Activated T-helper 17 cell treated with anti-CD3 and anti-CD28 coated beads, Interleukin-2, amount 50 U/mL, for 72 hours (primary cell): ENCODE measurements around the gene MT1G. TPM values are rescaled to one million over a fixed set of nuclear protein-coding genes. Genes with fewer than 3 reads are reported as not detected.

Experiments
- ATAC-seq: fragments of 150-1000 bp; cut with Tn5 transposase; replicated peaks from 2 replicates; pipeline ENCODE4 v1.10.0; 2021; ENCODE audit warnings: mild to moderate bottlenecking, moderate library complexity
- H3K27ac Mint-ChIP-seq: one replicate; pipeline ENCODE4 v1.8.0; 2022; ENCODE audit warnings: mixed read lengths
- H3K27me3 Mint-ChIP-seq: one replicate; pipeline ENCODE4 v1.8.0; 2022; ENCODE audit warnings: mixed read lengths
- H3K36me3 Mint-ChIP-seq: one replicate; pipeline ENCODE4 v1.8.0; 2022; ENCODE audit warnings: low read depth, mild to moderate bottlenecking, mixed read lengths
- H3K4me1 Mint-ChIP-seq: one replicate; pipeline ENCODE4 v1.8.0; 2022; ENCODE audit warnings: mixed read lengths
- H3K4me3 Mint-ChIP-seq: one replicate; pipeline ENCODE4 v1.8.0; 2022; ENCODE audit warnings: mild to moderate bottlenecking, mixed read lengths
- H3K9me3 Mint-ChIP-seq: one replicate; pipeline ENCODE4 v1.8.0; 2022; ENCODE audit warnings: mixed read lengths
- total RNA-seq, 2 donors: library from RNA; stranded (reverse); gene quantifications; one replicate each; pipeline ENCODE4 v1.2.3, GENCODE V29; 2022

MT1G gene
- total RNA-seq, 2 donors from 2014 or later = not detected

- H3K4me3 Mint-ChIP-seq = no peak overlapping the region
- no peaks in the 10 kb centered on the region for H3K9me3 Mint-ChIP-seq
- no peak for ATAC-seq
- H3K36me3 Mint-ChIP-seq = no peaks in the 10 kb centered on the region
- H3K27ac Mint-ChIP-seq = no peak overlapping the region
- H3K27me3 Mint-ChIP-seq = no peaks in the 10 kb centered on the region
- no peaks in the 10 kb centered on the region for H3K4me1 Mint-ChIP-seq
Measured at GRCh38 chr16:56697456-56698155, 29.7 kb upstream of the MT1G start.

DNA sequence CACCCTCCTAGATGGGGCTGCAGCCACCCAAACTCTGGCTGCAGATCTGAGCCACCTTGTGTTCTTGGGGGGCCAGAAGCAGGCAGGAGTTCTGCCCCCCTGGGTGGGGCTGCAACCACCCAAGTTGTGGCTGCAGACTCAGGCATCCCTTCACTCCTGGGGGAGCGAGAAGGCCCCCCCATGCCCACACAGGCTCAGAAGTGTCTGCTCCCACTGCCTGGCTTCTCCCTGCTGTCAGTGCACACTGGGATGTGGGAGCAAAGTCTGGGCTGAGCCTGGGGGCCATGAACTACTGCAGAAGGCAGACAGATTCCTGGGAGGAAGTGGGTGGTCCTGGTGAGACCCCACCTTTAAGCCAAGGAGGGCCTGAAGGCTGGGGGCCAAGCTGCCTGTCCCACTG, 27.4 kb upstream of the MT1G start:
- no peak for ATAC-seq
- Mint-ChIP-seq H3K36me3 (no peaks in the 10 kb centered on the region), H3K4me1 (no peaks in the 10 kb centered on the region), H3K27me3 (no peaks in the 10 kb centered on the region), H3K27ac (no peak overlapping the region), H3K4me3 (no peak overlapping the region), H3K9me3 (no peaks in the 10 kb centered on the region)

- H3K4me3 Mint-ChIP-seq = no peak overlapping the region
- H3K9me3 Mint-ChIP-seq = no peaks in the 10 kb centered on the region
- H3K4me1 Mint-ChIP-seq = no peaks in the 10 kb centered on the region
- no peak for ATAC-seq
- no peaks in the 10 kb centered on the region for H3K27me3 Mint-ChIP-seq
- no peaks in the 10 kb centered on the region for H3K36me3 Mint-ChIP-seq
- H3K27ac Mint-ChIP-seq = no peak overlapping the region
Measured at GRCh38 chr16:56691885-56692284, 24.0 kb upstream of the MT1G start.

GRCh38 chr16:56690420-56691122, 22.7 kb upstream of the MT1G start:
- no peak overlapping the region for H3K4me3 Mint-ChIP-seq
- no peak for ATAC-seq
- no peaks in the 10 kb centered on the region for H3K36me3 Mint-ChIP-seq
- peak overlapping the region; percentile 28 for H3K27ac Mint-ChIP-seq
- H3K27me3 Mint-ChIP-seq = no peaks in the 10 kb centered on the region
- no peaks in the 10 kb centered on the region for H3K4me1 Mint-ChIP-seq
- H3K9me3 Mint-ChIP-seq = no peaks in the 10 kb centered on the region

GRCh38 chr16:56689171-56689570, 21.3 kb upstream of the MT1G start:
- no peak overlapping the region for H3K27ac Mint-ChIP-seq
- H3K4me3 Mint-ChIP-seq = no peak overlapping the region
- no peak for ATAC-seq
- H3K4me1 Mint-ChIP-seq = peaks cover 3% of the 10 kb centered on the region
- no peaks in the 10 kb centered on the region for H3K27me3 Mint-ChIP-seq
- H3K36me3 Mint-ChIP-seq = no peaks in the 10 kb centered on the region
- no peaks in the 10 kb centered on the region for H3K9me3 Mint-ChIP-seq

DNA sequence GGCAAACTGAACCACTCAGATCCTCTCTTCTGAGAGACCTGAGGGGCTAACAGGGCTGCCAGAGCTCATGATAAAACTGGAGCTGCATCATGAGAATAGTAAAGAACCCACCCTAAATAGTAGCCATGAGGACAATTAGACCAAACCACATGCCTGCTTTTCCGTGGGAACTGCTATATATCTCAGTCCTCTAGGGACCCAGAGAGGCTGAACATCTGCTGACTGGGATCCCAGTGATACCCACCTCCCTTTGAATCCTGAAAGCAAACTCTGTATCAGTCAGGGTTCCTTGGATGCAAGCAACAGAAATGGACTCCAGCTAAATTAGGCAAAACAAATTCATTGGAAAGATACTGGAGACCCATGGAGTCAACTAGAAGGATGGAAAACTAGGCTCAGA, 20.9 kb upstream of the MT1G start:
- no peak for ATAC-seq
- Mint-ChIP-seq H3K27ac (no peak overlapping the region), H3K4me3 (no peak overlapping the region), H3K4me1 (peaks cover 6% of the 10 kb centered on the region), H3K36me3 (no peaks in the 10 kb centered on the region), H3K27me3 (no peaks in the 10 kb centered on the region), H3K9me3 (no peaks in the 10 kb centered on the region)

DNA sequence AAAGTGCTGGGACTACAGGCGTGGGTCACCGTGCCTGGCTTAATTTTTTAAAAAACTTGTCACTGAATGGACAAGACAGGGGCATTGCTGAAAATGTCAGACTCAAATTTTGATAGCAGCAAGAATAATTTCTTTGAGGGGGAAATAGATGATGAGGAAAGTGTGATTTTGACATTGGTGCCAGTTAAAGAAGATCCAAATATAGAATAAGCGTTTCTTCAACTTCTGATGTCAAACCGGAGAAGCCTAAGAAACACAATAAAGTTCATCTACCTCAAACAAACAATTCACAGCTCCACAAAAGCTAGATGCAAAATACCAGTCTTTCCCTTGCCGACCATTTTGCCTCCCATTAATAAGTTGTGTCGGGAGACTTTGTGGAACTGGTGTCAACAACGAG, 18.9 kb upstream of the MT1G start:
- no peak for ATAC-seq
- H3K9me3 Mint-ChIP-seq = no peaks in the 10 kb centered on the region
- no peaks in the 10 kb centered on the region for H3K27me3 Mint-ChIP-seq
- H3K4me1 Mint-ChIP-seq = peaks cover 6% of the 10 kb centered on the region
- no peak overlapping the region for H3K4me3 Mint-ChIP-seq
- H3K36me3 Mint-ChIP-seq = no peaks in the 10 kb centered on the region
- H3K27ac Mint-ChIP-seq = no peak overlapping the region

DNA sequence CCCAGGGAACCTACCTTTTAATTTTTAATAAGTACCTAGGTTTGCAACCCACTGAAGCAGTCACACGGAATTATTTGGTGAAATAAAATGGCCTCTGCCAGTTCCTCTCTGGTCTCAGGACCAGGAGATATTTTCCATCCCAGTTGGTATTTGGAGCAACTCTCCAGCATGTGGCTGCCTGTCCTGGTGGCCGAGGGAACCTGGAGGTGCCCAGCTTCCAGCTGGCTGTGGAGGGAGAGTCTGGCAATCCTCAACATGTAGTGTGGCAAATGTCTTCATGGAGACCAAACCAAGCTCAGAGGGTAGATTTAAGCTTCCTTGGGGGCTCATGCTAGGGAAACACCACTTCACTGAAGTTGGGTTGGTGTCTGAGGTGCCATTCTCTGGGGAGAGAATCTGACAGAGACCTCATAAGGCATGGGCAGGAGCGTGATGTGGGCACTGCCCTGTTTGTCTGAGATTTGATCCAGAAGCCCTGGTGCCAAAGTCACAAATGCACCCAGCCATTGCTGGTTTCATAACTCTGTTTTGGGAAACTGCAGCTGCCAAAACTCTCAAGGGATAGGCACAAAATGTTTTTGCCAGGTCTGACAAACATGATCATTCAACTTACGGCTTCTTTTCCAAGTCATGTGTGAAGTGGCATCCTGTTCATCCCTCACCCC, 17.2 kb upstream of the MT1G start:
- peaks cover 6% of the 10 kb centered on the region for H3K4me1 Mint-ChIP-seq
- H3K27me3 Mint-ChIP-seq = no peaks in the 10 kb centered on the region
- H3K4me3 Mint-ChIP-seq = no peak overlapping the region
- ATAC-seq = no peak
- H3K9me3 Mint-ChIP-seq = no peaks in the 10 kb centered on the region
- no peaks in the 10 kb centered on the region for H3K36me3 Mint-ChIP-seq
- no peak overlapping the region for H3K27ac Mint-ChIP-seq

DNA sequence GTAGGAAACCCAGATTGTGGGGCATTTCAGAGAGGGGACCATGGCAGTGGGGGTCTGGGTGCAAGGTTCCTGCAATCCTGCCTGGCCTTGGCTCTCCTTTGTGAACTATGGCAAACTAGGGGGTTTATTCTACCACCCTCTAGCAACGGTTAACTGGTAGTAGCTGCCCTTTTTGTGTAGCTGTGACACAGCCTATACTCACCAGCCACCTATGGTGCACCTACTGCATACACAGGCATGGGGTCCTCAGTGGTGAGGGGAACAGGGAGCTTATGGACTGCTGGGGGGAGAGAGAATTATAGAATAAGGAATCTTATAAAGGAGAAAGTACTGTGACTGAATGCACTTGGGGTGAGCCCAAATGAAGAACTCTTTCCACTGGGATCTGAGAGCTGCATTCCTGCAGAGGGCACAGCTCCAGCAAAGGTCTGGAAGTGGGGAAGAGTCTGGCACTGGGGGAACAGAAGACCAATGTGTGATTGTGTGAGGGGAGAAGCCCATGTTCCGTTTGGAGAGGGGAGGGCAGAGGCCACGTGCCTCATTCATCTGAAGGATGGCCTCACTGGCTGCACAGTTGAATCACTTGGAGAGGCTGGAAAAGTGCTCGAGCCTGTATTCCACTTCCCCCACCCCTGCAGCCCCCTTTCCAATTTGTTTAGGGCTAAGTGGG, 16.5 kb upstream of the MT1G start:
- no peaks in the 10 kb centered on the region for H3K9me3 Mint-ChIP-seq
- peak overlapping the region; percentile 90 for H3K4me3 Mint-ChIP-seq
- H3K27ac Mint-ChIP-seq = no peak overlapping the region
- no peaks in the 10 kb centered on the region for H3K36me3 Mint-ChIP-seq
- H3K27me3 Mint-ChIP-seq = no peaks in the 10 kb centered on the region
- H3K4me1 Mint-ChIP-seq = peaks cover 10% of the 10 kb centered on the region
- no peak for ATAC-seq

DNA sequence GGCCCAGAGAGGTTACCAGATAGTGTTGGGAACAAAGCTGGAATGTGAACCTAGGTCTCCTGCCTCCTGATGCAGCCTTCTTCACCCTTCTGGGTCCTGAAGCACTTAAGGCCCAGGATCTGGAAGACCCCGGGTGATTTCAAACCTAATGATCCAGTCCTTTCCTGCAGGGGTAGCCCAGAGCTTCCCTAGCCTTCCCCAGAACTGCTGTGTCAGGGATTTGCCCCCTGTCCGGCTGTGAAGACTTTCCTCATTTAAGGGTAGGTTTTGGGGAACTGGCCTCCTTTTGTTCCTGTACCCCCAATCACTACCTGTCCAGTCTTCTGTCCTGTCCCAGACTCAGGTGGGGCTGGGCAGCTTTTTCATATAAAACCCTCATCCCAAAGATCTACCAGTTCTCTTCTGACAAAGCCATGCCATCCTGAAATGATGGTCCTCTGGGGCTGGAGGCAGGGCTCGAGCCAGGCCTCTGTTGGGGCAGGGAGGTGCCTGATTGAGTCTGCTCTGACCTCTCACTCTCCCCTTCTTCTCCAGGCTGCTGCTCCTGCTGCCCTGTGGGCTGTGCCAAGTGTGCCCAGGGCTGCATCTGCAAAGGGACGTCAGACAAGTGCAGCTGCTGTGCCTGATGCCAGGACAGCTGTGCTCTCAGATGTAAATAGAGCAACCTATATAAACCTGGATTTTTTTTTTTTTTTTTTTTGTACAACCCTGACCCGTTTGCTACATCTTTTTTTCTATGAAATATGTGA, 15.7 kb upstream of the MT1G start:
- Mint-ChIP-seq H3K4me3 (peak overlapping the region; percentile 90), H3K27me3 (no peaks in the 10 kb centered on the region), H3K27ac (no peak overlapping the region), H3K4me1 (peaks cover 10% of the 10 kb centered on the region), H3K36me3 (no peaks in the 10 kb centered on the region), H3K9me3 (no peaks in the 10 kb centered on the region)
- no peak for ATAC-seq

- no peaks in the 10 kb centered on the region for H3K36me3 Mint-ChIP-seq
- H3K4me1 Mint-ChIP-seq = peaks cover 10% of the 10 kb centered on the region
- H3K27me3 Mint-ChIP-seq = no peaks in the 10 kb centered on the region
- ATAC-seq = no peak
- H3K9me3 Mint-ChIP-seq = no peaks in the 10 kb centered on the region
- peak overlapping the region; percentile 80 for H3K27ac Mint-ChIP-seq
- peak overlapping the region; percentile 90 for H3K4me3 Mint-ChIP-seq
Measured at GRCh38 chr16:56682703-56683397, 15.0 kb upstream of the MT1G start.

- no peaks in the 10 kb centered on the region for H3K27me3 Mint-ChIP-seq
- H3K4me3 Mint-ChIP-seq = peak within 1 kb of the TSS; percentile 90
Measured at GRCh38 chr16:56681939-56682702, 14.3 kb upstream of the MT1G start, which contains the start of gene MT1X. Gene MT1X, plus strand, starts transcription at chr16:56682470. Its CDS starts 71 bp downstream, at chr16:56682541.

DNA sequence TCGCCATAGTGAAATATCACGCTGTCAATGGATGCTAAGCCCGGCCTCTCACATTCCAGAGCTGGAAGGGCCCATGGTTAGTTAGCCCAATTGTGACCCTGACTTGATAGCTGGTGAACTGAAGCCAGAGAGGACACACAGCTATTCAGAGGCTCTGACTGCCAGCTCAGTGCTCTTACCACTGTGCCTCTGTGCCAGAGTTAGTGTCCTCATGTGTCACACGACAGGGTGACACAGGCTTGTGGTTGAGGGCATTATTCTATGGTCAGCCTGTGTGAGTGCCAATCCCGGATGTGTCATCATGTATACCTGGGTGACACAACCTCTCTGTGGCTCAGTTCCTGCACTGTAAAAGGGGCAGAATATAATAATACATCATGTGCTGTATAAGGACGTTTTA, 12.0 kb upstream of the MT1G start:
- no peak overlapping the region for H3K27ac Mint-ChIP-seq
- H3K9me3 Mint-ChIP-seq = no peaks in the 10 kb centered on the region
- H3K36me3 Mint-ChIP-seq = no peaks in the 10 kb centered on the region
- H3K27me3 Mint-ChIP-seq = peaks cover 6% of the 10 kb centered on the region
- peaks cover 17% of the 10 kb centered on the region for H3K4me1 Mint-ChIP-seq
- H3K4me3 Mint-ChIP-seq = no peak overlapping the region
- peak; percentile 81 for ATAC-seq

More at GRCh38 chr16:56681939-56682702, 14.3 kb upstream of the MT1G start, which contains the start of gene MT1X:
- Mint-ChIP-seq H3K27ac (peak within 1 kb of the TSS; percentile 80), H3K4me1 (peaks cover 10% of the 10 kb centered on the region), H3K36me3 (no peaks in the 10 kb centered on the region), H3K9me3 (no peaks in the 10 kb centered on the region)
- ATAC-seq = peak; percentile 96
